ENCODE data around the gene SLC23A2.

DNA sequence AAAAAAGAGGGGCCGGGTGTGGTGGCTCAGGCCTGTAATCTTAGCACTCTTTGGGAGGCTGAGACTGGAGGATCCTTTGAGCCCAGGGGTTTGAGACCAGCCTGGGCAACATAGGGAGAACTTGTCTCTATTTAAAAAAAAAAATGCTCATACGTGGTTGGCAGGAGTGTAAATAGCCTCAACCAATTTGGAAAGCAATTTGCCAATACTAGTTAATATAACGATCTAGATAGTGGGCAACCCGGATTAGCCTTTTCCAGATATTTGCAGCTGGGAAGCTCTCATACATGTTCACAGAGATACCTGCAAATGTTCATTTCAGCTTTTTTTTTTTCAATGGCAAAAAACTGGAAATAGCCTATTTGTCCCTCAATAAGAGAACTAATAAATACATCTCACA lies 39.0 kb upstream of the SLC23A2 start:
- TF ChIP-seq CTCF (tag by site-specific recombination; IDR thresholded peaks at IDR 0.05) (no peak), REST (tag by site-specific recombination; IDR thresholded peaks at IDR 0.05) (no peak), ZNF266 (tag by site-specific recombination; IDR thresholded peaks at IDR 0.05; ENCODE audit: low read depth) (no peak), TCF7L2 (IDR thresholded peaks at IDR 0.05; ENCODE audit: borderline replicate concordance, low read depth, low read length) (no peak), ZNF830 (tag by site-specific recombination; IDR thresholded peaks at IDR 0.05; ENCODE audit: low read depth) (no peak), GLI4 (tag by site-specific recombination; IDR thresholded peaks at IDR 0.05) (no peak)
- TF ChIP-seq, protein P1, sequence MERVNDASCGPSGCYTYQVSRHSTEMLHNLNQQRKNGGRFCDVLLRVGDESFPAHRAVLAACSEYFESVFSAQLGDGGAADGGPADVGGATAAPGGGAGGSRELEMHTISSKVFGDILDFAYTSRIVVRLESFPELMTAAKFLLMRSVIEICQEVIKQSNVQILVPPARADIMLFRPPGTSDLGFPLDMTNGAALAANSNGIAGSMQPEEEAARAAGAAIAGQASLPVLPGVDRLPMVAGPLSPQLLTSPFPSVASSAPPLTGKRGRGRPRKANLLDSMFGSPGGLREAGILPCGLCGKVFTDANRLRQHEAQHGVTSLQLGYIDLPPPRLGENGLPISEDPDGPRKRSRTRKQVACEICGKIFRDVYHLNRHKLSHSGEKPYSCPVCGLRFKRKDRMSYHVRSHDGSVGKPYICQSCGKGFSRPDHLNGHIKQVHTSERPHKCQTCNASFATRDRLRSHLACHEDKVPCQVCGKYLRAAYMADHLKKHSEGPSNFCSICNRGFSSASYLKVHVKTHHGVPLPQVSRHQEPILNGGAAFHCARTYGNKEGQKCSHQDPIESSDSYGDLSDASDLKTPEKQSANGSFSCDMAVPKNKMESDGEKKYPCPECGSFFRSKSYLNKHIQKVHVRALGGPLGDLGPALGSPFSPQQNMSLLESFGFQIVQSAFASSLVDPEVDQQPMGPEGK (tag by site-specific recombination; IDR thresholded peaks at IDR 0.05), result no peak
- TF ChIP-seq, protein P2, sequence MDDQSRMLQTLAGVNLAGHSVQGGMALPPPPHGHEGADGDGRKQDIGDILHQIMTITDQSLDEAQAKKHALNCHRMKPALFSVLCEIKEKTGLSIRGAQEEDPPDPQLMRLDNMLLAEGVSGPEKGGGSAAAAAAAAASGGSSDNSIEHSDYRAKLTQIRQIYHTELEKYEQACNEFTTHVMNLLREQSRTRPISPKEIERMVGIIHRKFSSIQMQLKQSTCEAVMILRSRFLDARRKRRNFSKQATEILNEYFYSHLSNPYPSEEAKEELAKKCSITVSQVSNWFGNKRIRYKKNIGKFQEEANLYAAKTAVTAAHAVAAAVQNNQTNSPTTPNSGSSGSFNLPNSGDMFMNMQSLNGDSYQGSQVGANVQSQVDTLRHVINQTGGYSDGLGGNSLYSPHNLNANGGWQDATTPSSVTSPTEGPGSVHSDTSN (CRISPR knock-in tag; IDR thresholded peaks at IDR 0.05), result no peak

Measured in HEK293 (cell line).